GM12864 (cell line): ENCODE results near the gene SSTR3.

Experiments used
- DNase-seq: peaks from one replicate; pipeline ENCODE4 v3.0.0-alpha.2; 2011; ENCODE audit warnings: low read depth
- H3K4me3 ChIP-seq: 2 replicates; pipeline ENCODE4 v1.5.1; 2011; ENCODE audit warnings: mild to moderate bottlenecking, low read depth, low read length, control low read depth
- TF ChIP-seq, protein P1 (sequence below): IDR thresholded peaks from 2 replicates; pipeline ENCODE4 v1.5.1; 2011; ENCODE audit warnings: low read depth, mild to moderate bottlenecking, moderate library complexity, low read length, control low read depth, inconsistent platforms; ENCODE audit errors: missing control alignments

SSTR3 gene

DNA sequence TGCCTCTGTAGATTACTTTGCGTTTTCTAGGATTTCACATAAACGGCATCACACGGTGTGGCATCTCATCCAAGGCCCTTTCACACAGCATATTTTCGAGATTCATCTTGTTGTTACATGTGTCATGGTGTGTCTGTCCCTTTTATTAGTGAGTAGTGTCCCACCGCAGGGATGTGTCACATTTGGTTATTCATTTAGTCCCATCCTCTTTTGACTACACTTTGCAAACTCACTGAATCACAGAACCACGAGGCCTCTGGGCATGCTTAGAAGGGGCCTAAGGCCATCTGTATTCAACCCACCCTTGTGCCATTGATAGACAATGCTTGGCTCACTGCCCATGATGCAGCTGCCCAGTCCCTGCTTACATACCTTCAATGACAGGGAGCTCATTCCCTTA is 36.0 kb upstream of the SSTR3 start:
- no peak overlapping the region for H3K4me3 ChIP-seq
- DNase-seq, result no peak
- TF ChIP-seq, protein P1, sequence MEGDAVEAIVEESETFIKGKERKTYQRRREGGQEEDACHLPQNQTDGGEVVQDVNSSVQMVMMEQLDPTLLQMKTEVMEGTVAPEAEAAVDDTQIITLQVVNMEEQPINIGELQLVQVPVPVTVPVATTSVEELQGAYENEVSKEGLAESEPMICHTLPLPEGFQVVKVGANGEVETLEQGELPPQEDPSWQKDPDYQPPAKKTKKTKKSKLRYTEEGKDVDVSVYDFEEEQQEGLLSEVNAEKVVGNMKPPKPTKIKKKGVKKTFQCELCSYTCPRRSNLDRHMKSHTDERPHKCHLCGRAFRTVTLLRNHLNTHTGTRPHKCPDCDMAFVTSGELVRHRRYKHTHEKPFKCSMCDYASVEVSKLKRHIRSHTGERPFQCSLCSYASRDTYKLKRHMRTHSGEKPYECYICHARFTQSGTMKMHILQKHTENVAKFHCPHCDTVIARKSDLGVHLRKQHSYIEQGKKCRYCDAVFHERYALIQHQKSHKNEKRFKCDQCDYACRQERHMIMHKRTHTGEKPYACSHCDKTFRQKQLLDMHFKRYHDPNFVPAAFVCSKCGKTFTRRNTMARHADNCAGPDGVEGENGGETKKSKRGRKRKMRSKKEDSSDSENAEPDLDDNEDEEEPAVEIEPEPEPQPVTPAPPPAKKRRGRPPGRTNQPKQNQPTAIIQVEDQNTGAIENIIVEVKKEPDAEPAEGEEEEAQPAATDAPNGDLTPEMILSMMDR, result no peak

DNA sequence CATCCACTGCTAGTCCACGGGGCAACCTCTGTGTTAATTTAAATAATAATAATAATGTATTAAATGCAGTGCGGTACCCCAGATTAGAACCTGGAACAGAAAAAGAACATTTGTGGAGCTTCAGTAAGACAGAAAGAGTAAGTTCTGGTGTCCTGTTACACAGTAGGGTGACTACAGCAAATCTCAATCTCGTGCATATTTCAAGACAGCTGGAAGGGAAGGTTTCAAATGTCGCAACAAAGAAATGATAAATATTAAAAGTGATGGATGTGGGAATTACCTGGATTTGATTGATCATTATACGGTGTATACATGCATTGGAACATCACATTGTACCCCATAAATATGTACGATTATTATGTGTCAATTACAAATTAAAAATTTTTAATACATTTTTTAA is 33.5 kb upstream of the SSTR3 start:
- H3K4me3 ChIP-seq, result no peak overlapping the region
- no peak for DNase-seq
- TF ChIP-seq, protein P1, result no peak

DNA sequence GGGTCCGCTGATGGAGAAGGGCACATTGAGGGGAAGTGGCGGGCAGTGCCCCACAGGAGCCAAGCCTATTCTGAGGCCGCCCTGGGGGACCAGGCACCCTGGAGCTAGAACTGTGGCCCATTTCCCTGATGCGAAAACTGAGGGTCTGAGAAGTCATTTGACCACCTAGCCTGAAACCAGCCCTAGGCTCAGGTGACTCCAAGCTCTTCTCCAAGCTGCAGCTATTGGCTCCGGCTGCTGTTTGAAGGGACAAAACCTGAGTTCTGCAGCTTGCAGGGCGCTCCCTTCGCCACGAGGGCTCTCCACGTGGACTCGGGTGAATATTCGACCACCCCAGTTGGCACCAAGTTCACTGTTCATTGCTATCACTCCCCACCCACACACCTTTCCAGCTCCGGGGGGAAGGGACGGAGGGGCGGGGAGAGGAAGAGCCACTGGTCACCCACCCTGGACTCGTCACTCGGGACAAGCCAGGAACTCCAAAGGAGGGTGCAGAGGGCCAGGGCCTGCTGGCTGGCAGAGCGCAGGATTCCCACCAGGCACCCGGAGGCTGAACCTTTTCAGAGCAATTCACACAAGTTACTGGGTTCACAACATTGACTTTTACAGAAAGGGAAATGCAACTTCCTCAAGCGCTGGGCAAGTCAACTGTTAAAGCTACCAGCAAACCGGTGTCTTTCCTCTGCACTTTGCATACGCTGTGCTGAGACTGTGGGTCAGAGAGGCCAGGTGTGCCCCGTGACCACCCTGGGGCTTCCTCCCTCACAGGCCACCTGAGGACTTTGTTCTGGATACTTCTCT is 32.8 kb upstream of the SSTR3 start:
- peak overlapping the region; percentile 98 for H3K4me3 ChIP-seq
- DNase-seq, result peak; percentile 79
- TF ChIP-seq, protein P1, result peak; percentile 7

DNA sequence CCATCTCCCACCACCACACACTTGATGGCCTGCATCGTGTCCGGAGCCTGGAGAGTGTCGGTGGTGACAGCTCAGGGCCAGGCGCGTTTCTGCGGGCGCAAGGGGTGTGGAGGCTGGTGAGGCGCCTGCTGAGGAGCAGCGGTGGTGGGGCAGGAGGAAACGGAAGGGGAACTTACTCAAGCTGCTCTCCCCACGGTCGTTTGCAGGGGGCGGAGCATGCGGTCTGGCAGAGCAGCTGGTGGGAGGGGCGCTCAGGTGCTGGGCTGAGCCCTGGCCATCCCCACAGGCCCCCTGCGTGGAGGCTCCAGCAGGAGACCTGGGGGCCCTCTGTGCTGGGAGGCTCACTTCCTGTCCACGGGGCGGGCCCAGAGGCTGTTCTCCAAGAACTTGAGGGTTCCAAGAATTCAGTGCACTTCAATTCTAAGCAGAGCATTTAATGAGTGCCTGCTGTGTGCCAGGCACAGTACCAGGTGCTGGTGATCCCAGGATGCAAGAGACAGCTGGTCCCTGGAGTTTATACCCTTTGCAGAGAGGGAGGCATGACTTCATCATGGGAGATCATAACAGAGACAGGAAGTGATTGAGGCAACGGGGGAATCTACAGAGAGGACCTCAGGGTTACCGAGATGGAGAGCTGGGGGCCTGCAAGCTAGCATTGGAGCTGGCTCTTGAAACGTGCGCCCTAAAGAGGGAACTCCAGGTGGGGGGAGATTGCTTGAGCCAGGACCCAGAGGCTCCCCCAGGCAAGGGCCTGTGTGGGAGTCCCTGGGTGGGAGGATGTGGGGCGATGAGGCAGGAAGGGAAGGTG is 32.0 kb upstream of the SSTR3 start, which contains the start of gene RAC2:
TSS of gene RAC2 (minus strand) at position 156 of the 808 bp plus-strand sequence. CDS start at position 35, 121 bp downstream.
- peak; percentile 89 for DNase-seq
- H3K4me3 ChIP-seq, result peak within 1 kb of the TSS; percentile 98

DNA sequence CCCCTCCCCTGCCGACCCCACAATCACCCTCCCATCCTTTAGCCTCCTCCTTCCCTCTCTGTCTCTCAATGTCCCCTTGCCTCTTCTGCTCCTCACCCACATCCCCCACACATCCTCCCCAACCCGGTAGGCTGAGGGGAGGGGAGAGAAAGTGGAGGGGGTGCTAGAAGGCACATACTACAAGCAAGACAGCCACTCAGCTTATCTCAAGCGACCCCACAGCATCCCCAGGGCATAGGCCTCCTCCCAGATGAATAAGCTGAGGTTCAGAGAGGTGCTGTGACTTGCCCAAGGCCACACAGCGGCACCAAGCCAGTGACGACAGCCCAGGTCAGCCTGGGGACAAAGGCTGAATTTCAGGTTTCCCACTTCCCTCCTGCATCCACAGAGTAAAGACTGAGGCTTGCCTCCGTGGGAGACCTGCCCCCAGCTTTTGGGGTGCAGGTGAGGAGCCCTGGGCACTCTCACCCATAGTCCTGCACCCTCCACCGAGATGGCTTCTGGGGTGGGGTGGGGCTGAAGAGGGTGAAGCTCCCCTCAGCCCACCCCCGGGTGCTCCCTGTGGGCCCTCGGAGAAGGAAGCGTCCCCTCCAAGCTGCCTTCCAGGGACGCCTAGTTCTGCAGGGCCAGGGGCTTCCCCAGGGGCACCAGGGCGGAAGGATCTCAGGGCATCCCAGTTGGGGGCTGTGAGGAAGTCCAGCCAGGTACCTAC is 31.3 kb upstream of the SSTR3 start:
- TF ChIP-seq, protein P1, result no peak
- DNase-seq, result no peak
- H3K4me3 ChIP-seq, result peak overlapping the region; percentile 98

More for the DNA sequence above, 32.0 kb upstream of the SSTR3 start, which contains the start of gene RAC2:
- TF ChIP-seq, protein P1, result no peak

DNA sequence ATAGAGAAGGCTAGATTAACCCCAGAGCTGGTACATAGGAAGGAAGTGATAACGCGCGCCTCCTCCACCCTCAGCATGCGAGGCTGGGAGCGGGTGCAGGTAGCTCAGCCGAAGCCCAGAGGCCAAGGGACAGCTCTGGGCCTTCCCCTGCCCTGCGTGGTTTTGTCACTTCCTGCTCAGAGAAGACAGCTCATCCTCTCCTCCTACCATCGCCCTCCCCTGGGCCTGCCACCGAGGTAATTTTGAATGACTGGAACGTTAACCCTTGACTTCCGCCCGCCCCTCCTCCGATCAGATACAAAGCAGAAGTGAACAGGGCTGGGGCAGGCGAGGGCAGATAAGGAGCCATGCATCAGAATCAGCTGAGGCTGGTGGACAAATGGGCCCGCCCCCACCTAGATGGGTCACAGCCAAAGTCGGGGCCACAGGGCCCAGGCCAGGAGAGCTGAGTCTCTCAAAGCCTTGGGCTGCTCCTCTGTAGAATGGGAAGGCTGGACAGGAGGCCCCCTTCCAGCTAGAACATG is 30.2 kb upstream of the SSTR3 start:
- peak overlapping the region; percentile 98 for H3K4me3 ChIP-seq
- TF ChIP-seq, protein P1, result no peak
- peak; percentile 86 for DNase-seq
